Activated CD4-positive, alpha-beta T cell treated with anti-CD3 and anti-CD28 coated beads for 1 hour (primary cell): ENCODE measurements around the gene ILKAP.
"Not testable (repeated sequence)": the region's sequence is repeated elsewhere in the genome, so short reads cannot be mapped to it uniquely, and the experiment has no call there.

ENCODE experiments used
- DNase-seq: peaks from one replicate; pipeline ENCODE4 v3.0.0-alpha.2; 2020

The ILKAP gene

DNA sequence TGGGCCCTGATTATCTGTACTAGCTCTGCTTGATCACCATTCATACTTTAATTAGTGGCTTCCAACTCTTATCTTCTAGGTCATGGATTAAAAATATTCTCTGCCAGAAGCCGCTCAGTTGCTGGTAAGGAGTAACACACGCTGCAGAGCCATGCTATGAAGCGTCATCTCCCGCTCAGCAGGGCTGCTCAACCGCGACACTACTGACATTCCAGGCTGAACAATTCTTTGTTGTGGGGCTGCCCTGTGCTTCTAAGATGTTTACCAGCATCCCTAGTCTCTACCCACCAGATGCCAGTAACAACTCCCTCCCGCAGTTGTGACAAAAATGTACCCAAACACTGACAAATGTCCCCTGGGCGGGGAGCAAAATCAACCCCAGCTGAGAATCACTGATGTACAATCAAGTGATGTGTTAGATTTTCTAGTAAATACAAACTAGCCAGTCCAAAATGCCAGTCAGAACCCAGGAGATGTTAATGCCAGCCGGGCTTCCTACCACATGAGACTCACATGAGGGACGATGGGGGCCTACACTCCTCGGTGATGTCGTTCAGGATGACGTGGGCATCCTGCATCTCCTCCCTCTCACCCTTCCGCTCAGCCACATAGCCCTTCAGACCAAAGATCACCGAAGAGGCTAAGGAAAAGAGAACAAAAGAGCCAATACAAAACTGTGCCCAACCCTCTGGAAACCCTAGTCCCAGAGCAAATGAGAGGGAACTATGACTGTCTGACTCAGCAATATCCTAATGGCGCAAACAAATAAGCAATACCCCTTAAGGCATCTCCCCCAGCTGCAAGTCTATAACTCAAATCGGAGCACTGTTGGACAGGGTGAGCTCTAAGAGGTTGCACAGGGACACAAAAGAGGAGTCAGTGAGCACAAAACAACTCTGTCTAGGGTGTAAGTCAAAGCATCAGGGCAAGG lies 15.6 kb downstream of the ILKAP start:
- no peak for DNase-seq

DNA sequence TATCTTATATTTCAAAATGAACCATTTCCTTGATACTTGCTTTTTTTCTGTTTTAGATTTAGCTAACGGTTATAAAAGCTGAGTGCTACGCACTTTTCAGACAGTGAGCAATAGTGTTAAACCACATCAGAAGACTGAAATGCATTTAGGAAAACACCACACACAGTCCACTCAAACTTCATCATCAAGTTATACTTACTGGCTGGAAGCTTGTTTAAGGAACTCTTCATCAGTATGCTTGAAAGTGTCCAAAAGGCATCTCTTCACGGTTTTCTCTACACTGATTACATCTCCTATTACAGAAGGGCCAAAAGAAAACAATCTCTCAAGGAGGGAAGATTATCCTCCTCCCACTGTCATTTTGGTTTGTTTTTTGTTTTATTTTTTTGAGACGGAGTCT lies 19.7 kb downstream of the ILKAP start:
- no peak for DNase-seq

GRCh38 chr2:238182362-238182761 lies 21.1 kb downstream of the ILKAP start:
- DNase-seq, result no peak

GRCh38 chr2:238180554-238180953 lies 22.9 kb downstream of the ILKAP start:
- DNase-seq, result no peak

- no peak for DNase-seq
Observed at GRCh38 chr2:238176613-238177012, 26.9 kb downstream of the ILKAP start.

DNA sequence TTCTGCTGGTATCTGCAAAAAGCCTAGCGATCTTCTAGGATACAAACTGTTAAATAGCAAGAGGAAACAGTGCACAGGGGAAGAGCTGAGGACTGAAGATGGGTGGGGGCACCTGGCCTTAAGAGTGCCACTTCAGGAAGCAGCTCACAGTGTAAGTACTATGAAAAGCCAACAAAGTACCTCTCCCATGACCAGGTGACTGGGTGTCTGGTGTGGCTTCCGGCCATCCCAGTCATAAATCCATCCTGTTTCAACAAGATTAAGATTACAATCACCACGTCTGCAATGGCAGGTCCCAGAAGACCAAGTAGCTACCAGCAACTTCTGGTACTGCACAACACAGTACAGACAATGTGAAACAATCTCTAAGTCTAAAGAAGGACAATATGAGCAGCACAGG lies 28.8 kb downstream of the ILKAP start:
- no peak for DNase-seq

GRCh38 chr2:238174291-238174690 lies 29.2 kb downstream of the ILKAP start:
- no peak for DNase-seq

DNA sequence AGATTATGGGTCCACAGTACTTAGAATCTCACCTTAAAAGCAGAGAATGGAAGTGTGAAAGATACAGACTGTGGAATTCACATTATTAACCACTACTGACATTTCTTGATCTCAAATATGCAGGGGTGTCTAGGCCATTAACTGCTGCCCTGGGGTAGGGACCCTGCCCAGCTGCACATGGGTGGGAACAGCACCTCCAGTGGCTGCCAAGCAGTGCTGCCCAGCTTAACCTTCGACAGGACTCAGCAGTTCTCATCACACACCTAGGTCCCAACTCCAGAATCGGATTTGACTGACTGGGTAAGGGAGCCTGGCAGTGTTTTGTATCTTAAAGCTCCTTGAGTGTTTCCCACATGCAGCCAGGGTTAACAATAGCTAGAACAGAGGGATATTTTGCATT lies 29.8 kb downstream of the ILKAP start:
- no peak for DNase-seq

GRCh38 chr2:238172439-238172838 lies 31.1 kb downstream of the ILKAP start:
- DNase-seq, result no peak

DNA sequence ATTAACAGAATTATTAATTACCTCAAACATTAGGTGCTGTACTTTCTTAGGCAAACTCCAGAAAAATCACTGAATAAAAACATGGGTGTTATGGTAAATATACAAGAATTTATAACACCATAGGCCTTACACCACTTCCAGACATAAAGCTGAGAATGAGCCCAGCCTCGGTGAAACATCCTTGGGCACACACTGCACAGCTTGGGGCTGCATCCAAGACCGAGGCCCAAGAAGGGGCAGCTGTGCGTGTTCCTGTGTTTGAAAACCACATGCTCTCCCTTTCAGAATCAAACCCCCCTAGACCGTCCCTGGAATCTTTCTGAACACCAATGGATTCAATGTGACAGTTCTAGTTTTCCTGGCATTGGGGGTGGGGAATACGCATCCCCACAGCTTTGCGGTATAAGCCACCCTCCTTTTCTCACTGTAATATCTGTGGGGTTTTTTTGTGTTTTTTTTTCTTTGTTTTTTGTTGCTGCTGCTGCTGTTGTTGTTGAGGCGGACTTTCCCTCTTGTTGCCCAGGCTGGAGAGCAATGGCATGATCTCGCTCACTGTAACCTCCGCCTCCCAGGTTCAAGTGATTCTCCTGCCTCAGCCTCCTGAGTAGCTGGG lies 31.8 kb downstream of the ILKAP start:
- no peak for DNase-seq

GRCh38 chr2:238171072-238171431 lies 32.4 kb downstream of the ILKAP start:
- DNase-seq, result not testable (repeated sequence)

DNA sequence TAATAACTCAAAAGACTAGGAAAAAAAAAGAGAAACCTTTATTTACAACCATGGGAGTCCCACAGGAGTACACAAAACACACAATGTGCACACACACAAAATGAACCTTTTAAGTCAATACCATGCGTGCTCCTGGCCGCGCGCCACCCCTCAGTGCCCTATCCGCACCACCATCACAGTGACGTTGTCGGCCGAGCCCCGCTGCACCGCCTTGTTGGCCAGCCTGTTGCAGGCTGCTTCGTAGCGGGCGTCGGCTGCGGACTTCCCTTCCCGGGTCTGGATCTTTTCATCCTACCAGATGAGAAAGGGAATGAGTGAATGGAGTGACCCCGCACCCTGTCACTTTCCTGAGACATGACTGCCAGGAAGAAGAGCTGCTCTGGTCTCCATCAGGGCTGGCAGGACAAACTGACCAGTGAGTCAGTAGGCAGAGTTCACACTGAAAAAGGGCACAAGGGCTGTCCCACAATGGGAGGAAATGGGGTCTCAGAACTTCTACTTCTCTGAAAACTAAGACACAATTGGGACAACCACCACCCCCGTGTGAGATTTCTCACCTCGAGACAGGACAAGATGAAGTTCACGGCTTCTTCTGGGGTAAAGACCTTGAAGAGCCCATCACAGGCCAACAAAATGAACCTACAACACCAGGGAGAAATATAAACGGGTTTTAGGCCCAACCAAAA lies 33.0 kb downstream of the ILKAP start:
- DNase-seq, result no peak

DNA sequence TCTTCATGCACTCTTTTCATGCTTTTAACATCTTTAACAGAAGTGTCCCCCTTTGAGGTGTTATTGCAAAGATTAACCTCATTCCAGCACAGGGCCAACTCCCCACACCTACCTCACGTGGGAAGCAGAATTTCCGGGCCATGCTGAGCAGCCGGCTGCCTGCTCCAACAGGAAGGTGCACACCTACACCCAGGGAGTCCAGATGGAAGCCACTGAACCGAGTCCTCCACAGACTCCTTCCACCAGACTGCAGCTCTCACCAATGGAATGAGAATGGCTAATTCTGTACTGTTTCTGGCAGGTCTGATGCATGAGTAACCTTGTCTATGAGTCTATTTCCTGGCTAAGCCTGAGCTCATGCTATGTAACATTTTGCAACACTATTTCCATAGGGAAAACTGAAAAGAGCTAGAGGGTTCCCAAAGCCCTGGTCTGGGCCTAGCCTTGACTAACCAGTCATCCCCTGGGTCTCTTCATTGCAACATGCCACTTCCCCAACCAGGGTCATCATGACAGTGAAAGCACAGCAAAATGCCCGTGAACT lies 33.7 kb downstream of the ILKAP start:
- no peak for DNase-seq

- no peak for DNase-seq
Observed at GRCh38 chr2:238169048-238169707, 34.3 kb downstream of the ILKAP start.

GRCh38 chr2:238168196-238169047 lies 35.1 kb downstream of the ILKAP start:
- DNase-seq, result no peak

GRCh38 chr2:238167761-238168160 lies 35.7 kb downstream of the ILKAP start:
- DNase-seq, result no peak

GRCh38 chr2:238167344-238167715 lies 36.2 kb downstream of the ILKAP start:
- no peak for DNase-seq

- DNase-seq, result no peak
Observed at GRCh38 chr2:238166391-238167343, 36.8 kb downstream of the ILKAP start.

- no peak for DNase-seq
Observed at GRCh38 chr2:238165288-238165921, 38.1 kb downstream of the ILKAP start.

- no peak for DNase-seq
Observed at GRCh38 chr2:238164906-238165287, 38.6 kb downstream of the ILKAP start.
